Muscle layer of duodenum (tissue), 2 donors: Measurements from ENCODE around the gene SNX20.

Experiments
- H3K27ac ChIP-seq: one replicate; pipeline ENCODE4 v1.7.0; 2013; ENCODE audit warnings: mild to moderate bottlenecking, low read length
- H3K27me3 ChIP-seq: one replicate; pipeline ENCODE4 v1.7.0; 2013; ENCODE audit warnings: low read depth, mild to moderate bottlenecking, control low read depth, low read length
- H3K36me3 ChIP-seq, 2 donors: one replicate each; pipeline ENCODE4 v1.7.0; 2013; ENCODE audit warnings: low read length in 2 of 2, control low read depth in 1 of 2, mild to moderate bottlenecking in 1 of 2; ENCODE audit not compliant: insufficient read depth in 2 of 2, control insufficient read depth in 1 of 2
- H3K4me1 ChIP-seq, 2 donors: one replicate each; pipeline ENCODE4 v1.7.0; 2013; ENCODE audit warnings: low read length in 2 of 2, mild to moderate bottlenecking in 2 of 2, control low read depth in 1 of 2, moderate library complexity in 1 of 2; ENCODE audit not compliant: insufficient read depth in 2 of 2, control insufficient read depth in 1 of 2
- H3K4me3 ChIP-seq, 2 donors: one replicate each; pipeline ENCODE4 v1.7.0; 2013; ENCODE audit warnings: low read length in 2 of 2, low read depth in 1 of 2, mild to moderate bottlenecking in 1 of 2
- H3K9me3 ChIP-seq, 2 donors: one replicate each; pipeline ENCODE4 v1.7.0; 2013; ENCODE audit warnings: low read length in 2 of 2, control low read depth in 1 of 2, mild to moderate bottlenecking in 1 of 2; ENCODE audit not compliant: control insufficient read depth in 1 of 2
- donor health status: healthy.

Gene SNX20

GRCh38 chr16:50712956-50713355, 31.8 kb upstream of the SNX20 start:
- H3K9me3 ChIP-seq: no peaks in the 10 kb centered on the region
- H3K4me3 ChIP-seq: no peak overlapping the region
- H3K4me1 ChIP-seq: no peaks in the 10 kb centered on the region
- H3K27me3 ChIP-seq: no peaks in the 10 kb centered on the region
- no peaks in the 10 kb centered on the region for H3K36me3 ChIP-seq
- H3K27ac ChIP-seq: no peak overlapping the region

GRCh38 chr16:50712560-50712898, 31.4 kb upstream of the SNX20 start:
- H3K36me3 ChIP-seq: no peaks in the 10 kb centered on the region
- no peak overlapping the region for H3K4me3 ChIP-seq
- no peak overlapping the region for H3K27ac ChIP-seq
- no peaks in the 10 kb centered on the region for H3K9me3 ChIP-seq
- no peaks in the 10 kb centered on the region for H3K27me3 ChIP-seq
- no peaks in the 10 kb centered on the region for H3K4me1 ChIP-seq

GRCh38 chr16:50711862-50712559, 30.9 kb upstream of the SNX20 start:
- Histone ChIP-seq H3K27ac (no peak overlapping the region), H3K27me3 (no peaks in the 10 kb centered on the region), H3K36me3 (no peaks in the 10 kb centered on the region), H3K4me3 (no peak overlapping the region), H3K9me3 (no peaks in the 10 kb centered on the region), H3K4me1 (no peaks in the 10 kb centered on the region)

- H3K36me3 ChIP-seq: no peaks in the 10 kb centered on the region
These were observed 29.9 kb upstream of the SNX20 start for GRCh38 chr16:50711040-50711439.

GRCh38 chr16:50709980-50710379, 28.9 kb upstream of the SNX20 start:
- no peak overlapping the region for H3K4me3 ChIP-seq
- no peak overlapping the region for H3K27ac ChIP-seq
- no peaks in the 10 kb centered on the region for H3K4me1 ChIP-seq
- H3K9me3 ChIP-seq: no peaks in the 10 kb centered on the region
- no peaks in the 10 kb centered on the region for H3K27me3 ChIP-seq
- no peaks in the 10 kb centered on the region for H3K36me3 ChIP-seq

More at GRCh38 chr16:50711040-50711439, 29.9 kb upstream of the SNX20 start:
- Histone ChIP-seq H3K27ac (no peak overlapping the region), H3K9me3 (no peaks in the 10 kb centered on the region), H3K4me1 (no peaks in the 10 kb centered on the region), H3K27me3 (no peaks in the 10 kb centered on the region), H3K4me3 (no peak overlapping the region)

- Histone ChIP-seq H3K27me3 (no peaks in the 10 kb centered on the region), H3K36me3 (no peaks in the 10 kb centered on the region), H3K27ac (no peak overlapping the region)
These were observed 28.1 kb upstream of the SNX20 start for GRCh38 chr16:50709061-50709684.

GRCh38 chr16:50708373-50709060, 27.4 kb upstream of the SNX20 start:
- Histone ChIP-seq H3K36me3 (no peaks in the 10 kb centered on the region), H3K9me3 (peaks cover 0 to 11% of the 10 kb centered on the region in 2 donors), H3K27me3 (no peaks in the 10 kb centered on the region), H3K4me1 (no peaks in the 10 kb centered on the region), H3K4me3 (no peak overlapping the region), H3K27ac (no peak overlapping the region)

More at GRCh38 chr16:50709061-50709684, 28.1 kb upstream of the SNX20 start:
- no peaks in the 10 kb centered on the region for H3K4me1 ChIP-seq
- H3K9me3 ChIP-seq: peaks cover 0 to 5% of the 10 kb centered on the region in 2 donors
- H3K4me3 ChIP-seq: no peak overlapping the region

GRCh38 chr16:50706250-50706649, 25.1 kb upstream of the SNX20 start:
- Histone ChIP-seq H3K9me3 (peaks cover 0 to 11% of the 10 kb centered on the region in 2 donors), H3K36me3 (no peaks in the 10 kb centered on the region), H3K27ac (no peak overlapping the region), H3K4me3 (no peak overlapping the region), H3K27me3 (no peaks in the 10 kb centered on the region), H3K4me1 (no peaks in the 10 kb centered on the region)

GRCh38 chr16:50705436-50706110, 24.5 kb upstream of the SNX20 start:
- H3K27me3 ChIP-seq: no peaks in the 10 kb centered on the region
- no peaks in the 10 kb centered on the region for H3K4me1 ChIP-seq
- H3K36me3 ChIP-seq: no peaks in the 10 kb centered on the region
- peaks cover 0 to 11% of the 10 kb centered on the region in 2 donors for H3K9me3 ChIP-seq
- H3K4me3 ChIP-seq: no peak overlapping the region
- no peak overlapping the region for H3K27ac ChIP-seq

- Histone ChIP-seq H3K27me3 (no peaks in the 10 kb centered on the region), H3K4me3 (no peak overlapping the region), H3K36me3 (no peaks in the 10 kb centered on the region), H3K9me3 (peaks cover 0 to 11% of the 10 kb centered on the region in 2 donors), H3K4me1 (no peaks in the 10 kb centered on the region), H3K27ac (no peak overlapping the region)
These were observed 23.1 kb upstream of the SNX20 start for GRCh38 chr16:50704245-50704644.

GRCh38 chr16:50702725-50703124, 21.6 kb upstream of the SNX20 start:
- H3K36me3 ChIP-seq: no peaks in the 10 kb centered on the region
- no peak overlapping the region for H3K27ac ChIP-seq
- peaks cover 0 to 11% of the 10 kb centered on the region in 2 donors for H3K9me3 ChIP-seq
- H3K4me1 ChIP-seq: peaks cover 0 to 5% of the 10 kb centered on the region in 2 donors
- H3K27me3 ChIP-seq: no peaks in the 10 kb centered on the region
- no peak overlapping the region for H3K4me3 ChIP-seq
